C4-2B (cell line): ENCODE measurements around the gene SPPL2B.
A peak's percentile ranks its signal among the peaks of the same experiment; 100 is the strongest.

Experiments used
- H3K27ac ChIP-seq: fragments of 450-650 bp; 2 replicates; pipeline ENCODE4 v1.5.1; 2017
- CTCF ChIP-seq: fragments of 450-650 bp; conservative IDR thresholded peaks from 2 replicates; pipeline ENCODE4 v1.5.1; 2017; ENCODE audit warnings: mild to moderate bottlenecking
- ZFX ChIP-seq: fragments of 450-650 bp; IDR thresholded peaks from 2 replicates; pipeline ENCODE4 v1.6.1; 2017

Gene SPPL2B

GRCh38 chr19:2326699-2327360 is 1.7 kb upstream of the SPPL2B start:
- TF ChIP-seq ZFX: no peak
- TF ChIP-seq CTCF: no peak
- H3K27ac ChIP-seq: peak overlapping the region; percentile 91

DNA sequence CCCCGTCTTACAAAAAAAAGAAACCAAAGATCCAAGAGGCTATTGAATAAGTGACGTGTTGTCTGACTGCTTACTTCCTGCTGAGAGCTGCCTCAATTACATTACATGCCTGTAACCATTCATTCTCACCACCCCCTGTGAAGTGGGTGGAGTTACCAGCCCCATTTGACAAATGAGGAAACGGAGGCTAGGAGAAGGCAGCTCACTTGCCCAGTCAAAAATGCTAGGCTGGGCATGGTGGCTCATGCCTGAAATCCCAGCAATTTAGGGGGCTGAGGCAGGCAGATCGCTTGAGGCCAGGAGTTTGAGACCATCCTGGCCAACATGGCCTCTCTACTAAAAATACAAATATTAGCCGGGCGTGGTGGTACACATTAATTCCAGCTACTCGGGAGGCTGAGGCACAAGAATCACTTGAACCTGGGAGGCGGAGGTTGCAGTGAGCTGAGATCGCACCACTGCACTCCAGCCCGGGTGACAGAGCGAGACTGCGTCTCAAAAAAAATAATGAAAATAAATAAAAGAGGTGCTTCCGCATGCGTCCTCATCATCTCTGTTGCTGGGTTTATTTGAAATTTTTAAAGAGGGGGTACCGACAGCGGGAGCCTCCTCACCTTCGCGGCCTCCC is 597 bp upstream of the SPPL2B start:
- H3K27ac ChIP-seq: peak overlapping the region; percentile 91
- no peak for TF ChIP-seq CTCF
- TF ChIP-seq ZFX: no peak

DNA sequence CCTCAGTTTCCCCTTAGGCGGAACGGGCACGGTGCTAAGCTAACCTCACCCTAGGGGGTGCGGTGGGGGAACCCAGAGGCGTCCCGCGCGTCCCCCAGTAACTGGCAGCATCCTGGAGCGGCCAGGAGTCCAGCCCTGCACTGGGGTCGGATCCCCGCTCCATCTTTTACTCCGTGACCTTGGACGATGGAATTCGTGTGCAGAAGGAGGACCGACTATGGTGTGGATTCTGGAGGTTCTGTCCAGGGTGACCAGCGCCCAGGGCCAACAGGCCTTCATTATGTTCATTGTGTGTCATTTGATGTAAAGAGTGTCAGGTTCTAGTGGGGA is 630 bp downstream of the SPPL2B start:
- TF ChIP-seq CTCF: no peak
- TF ChIP-seq ZFX: no peak
- peak overlapping the region; percentile 91 for H3K27ac ChIP-seq

- peak overlapping the region; percentile 91 for H3K27ac ChIP-seq
- TF ChIP-seq ZFX (no peak), CTCF (no peak)
These were observed 1.0 kb downstream of the SPPL2B start for GRCh38 chr19:2329501-2329916.

DNA sequence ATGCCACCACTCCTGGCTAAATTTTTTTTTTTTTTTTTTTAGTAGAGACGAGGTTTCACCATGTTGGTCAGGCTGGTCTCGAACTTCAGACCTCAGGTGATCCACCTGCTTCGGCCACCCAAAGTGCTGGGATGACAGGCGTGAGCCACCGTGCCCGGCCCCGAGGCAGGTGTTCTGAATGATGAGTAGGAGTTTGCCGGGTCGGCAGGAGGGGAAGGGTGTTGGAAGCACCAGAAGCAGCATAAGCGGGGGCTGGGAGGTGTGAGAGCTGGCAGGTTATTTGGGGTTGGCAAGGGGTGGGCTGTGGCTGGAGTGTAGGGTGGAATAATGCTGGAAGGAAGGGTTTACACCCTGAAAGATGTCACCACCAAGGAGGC is 1.8 kb downstream of the SPPL2B start:
- no peak for TF ChIP-seq CTCF
- TF ChIP-seq ZFX: no peak
- no peak overlapping the region for H3K27ac ChIP-seq

DNA sequence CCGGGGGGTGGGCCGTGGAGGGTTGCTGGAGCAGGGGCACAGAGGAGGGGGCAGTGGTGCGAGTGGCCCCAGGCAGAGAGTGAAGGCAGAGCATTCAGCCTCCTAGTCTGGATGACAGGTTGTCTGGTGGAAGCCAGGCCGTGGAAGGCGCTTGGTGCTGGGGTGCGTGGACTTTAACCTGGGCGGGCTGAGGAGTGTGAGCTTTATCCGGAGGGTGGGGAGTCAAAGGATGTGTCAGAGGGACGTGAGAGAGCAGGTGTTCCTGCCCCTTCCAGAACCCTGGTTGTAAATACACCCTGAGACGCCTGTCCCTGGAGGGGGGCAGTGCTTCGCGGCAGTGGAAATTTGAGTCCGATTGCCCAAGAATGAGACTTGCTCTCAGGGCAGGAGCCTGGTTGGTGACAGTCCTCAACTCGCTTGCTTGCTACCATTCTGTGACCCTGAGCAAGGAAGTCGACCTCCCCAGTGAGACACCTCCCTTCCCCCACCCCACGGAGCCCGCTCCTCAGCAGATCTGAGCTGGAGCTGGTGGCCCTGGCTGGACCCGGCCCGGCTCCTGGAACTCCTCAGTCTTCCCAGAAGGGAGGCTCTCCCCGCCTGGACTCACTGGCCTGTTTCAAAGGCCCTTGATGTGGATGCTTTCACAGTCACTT is 2.3 kb downstream of the SPPL2B start:
- no peak for TF ChIP-seq ZFX
- no peak for TF ChIP-seq CTCF
- H3K27ac ChIP-seq: no peak overlapping the region

GRCh38 chr19:2331601-2332246 is 3.2 kb downstream of the SPPL2B start:
- TF ChIP-seq CTCF (no peak), ZFX (no peak)
- no peak overlapping the region for H3K27ac ChIP-seq
